ENCODE measurements around the gene CAPN11.

GRCh38 chr6:44220913-44221290, 62.3 kb downstream of the CAPN11 start:
- TF ChIP-seq CTCF (IDR thresholded peaks at IDR 0.05) (no peak), POLR2A (IDR thresholded peaks at IDR 0.05) (no peak), POLR2AphosphoS5 (IDR thresholded peaks at IDR 0.05) (no peak)

Measured in stomach (tissue), 4 donors.